Measurements from ENCODE around the gene RSPH6A.

Gene RSPH6A

GRCh38 chr19:45757695-45758094 lies 57.4 kb downstream of the RSPH6A start (continued):
- TF ChIP-seq ZNF394 (tag by site-specific recombination; IDR thresholded peaks at IDR 0.05; ENCODE audit: borderline replicate concordance) = no peak
- no peak for TF ChIP-seq ZNF26 (tag by site-specific recombination; IDR thresholded peaks at IDR 0.05)

DNA sequence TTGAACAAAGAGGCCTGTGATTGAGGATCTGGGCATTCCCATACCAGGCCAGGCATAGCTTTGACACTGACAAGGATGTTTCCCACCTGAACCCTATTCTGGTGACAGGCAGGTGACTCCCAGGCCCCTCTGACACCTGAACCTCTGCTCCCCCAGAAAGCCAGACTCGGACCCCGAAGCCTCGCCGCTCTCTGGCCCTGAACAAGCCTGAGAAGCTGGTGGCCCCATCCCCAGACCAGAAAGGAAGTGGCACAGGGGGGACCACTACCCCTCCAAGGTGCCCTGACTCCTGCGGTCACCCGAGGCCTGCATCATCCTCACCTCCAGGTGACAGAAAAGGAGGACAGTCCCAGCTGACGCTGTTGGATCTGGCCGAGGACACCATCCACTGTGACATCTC lies 60.8 kb downstream of the RSPH6A start:
- no peaks in the 10 kb centered on the region; a peak in 1 of 3 replicates for H3K36me3 ChIP-seq (ENCODE audit: control insufficient read depth in 2 of 2, insufficient read depth in 1 of 2, low read length in 2 of 2)
- no peak for TF ChIP-seq KLF1 (tag by site-specific recombination; IDR thresholded peaks at IDR 0.05)
- TF ChIP-seq ZNF302 (tag by site-specific recombination; IDR thresholded peaks at IDR 0.05; ENCODE audit: low read depth) = no peak
- TF ChIP-seq ZNF114 (tag by site-specific recombination; IDR thresholded peaks at IDR 0.05) = no peak
- TF ChIP-seq REST (tag by site-specific recombination; IDR thresholded peaks at IDR 0.05) = no peak
- TF ChIP-seq ZNF791 (tag by site-specific recombination; IDR thresholded peaks at IDR 0.05) = no peak
- TF ChIP-seq GLI4 (tag by site-specific recombination; IDR thresholded peaks at IDR 0.05) = no peak
- TF ChIP-seq ZNF184 (tag by site-specific recombination; IDR thresholded peaks at IDR 0.05) = no peak
- TF ChIP-seq ZNF223 (tag by site-specific recombination; IDR thresholded peaks at IDR 0.05) = no peak
- CTCF ChIA-PET = interaction anchor here (0.9 to 2.9 kb wide), 3 partner anchors 11 to 60 kb away, joined by 3 to 14 read pairs (median 3); no protein-coding TSS in a partner anchor
- H3K4me3 ChIP-seq (ENCODE audit: low read depth, low read length) = no peak overlapping the region
- H3K27ac ChIP-seq (ENCODE audit: extremely low read depth, low read depth, low read length) = 0 out of 2 replicates have a peak overlapping the region, but pooled peaks have one; percentile 24
- 0 out of 2 replicates have a peak, but pooled peaks cover 2% of the 10 kb centered on the region for H3K4me1 ChIP-seq (ENCODE audit: control insufficient read depth, insufficient read depth, low read length)
- POLR2A ChIA-PET = interaction anchor here (1.9 to 2.4 kb wide), 2 partner anchors 13 to 15 kb away, joined by 10 read pairs; partner anchors contain the start of gene SIX5
- no peaks in the 10 kb centered on the region for H3K9me3 ChIP-seq (ENCODE audit: control insufficient read depth, insufficient read depth, low read depth, low read length)

GRCh38 chr19:45753548-45753947 lies 61.6 kb downstream of the RSPH6A start:
- TF ChIP-seq, protein P1, sequence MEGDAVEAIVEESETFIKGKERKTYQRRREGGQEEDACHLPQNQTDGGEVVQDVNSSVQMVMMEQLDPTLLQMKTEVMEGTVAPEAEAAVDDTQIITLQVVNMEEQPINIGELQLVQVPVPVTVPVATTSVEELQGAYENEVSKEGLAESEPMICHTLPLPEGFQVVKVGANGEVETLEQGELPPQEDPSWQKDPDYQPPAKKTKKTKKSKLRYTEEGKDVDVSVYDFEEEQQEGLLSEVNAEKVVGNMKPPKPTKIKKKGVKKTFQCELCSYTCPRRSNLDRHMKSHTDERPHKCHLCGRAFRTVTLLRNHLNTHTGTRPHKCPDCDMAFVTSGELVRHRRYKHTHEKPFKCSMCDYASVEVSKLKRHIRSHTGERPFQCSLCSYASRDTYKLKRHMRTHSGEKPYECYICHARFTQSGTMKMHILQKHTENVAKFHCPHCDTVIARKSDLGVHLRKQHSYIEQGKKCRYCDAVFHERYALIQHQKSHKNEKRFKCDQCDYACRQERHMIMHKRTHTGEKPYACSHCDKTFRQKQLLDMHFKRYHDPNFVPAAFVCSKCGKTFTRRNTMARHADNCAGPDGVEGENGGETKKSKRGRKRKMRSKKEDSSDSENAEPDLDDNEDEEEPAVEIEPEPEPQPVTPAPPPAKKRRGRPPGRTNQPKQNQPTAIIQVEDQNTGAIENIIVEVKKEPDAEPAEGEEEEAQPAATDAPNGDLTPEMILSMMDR (tag by site-specific recombination; IDR thresholded peaks at IDR 0.05) = 0 out of 2 replicates have a peak, but pooled peaks have one; percentile 7
- TF ChIP-seq, protein P2, sequence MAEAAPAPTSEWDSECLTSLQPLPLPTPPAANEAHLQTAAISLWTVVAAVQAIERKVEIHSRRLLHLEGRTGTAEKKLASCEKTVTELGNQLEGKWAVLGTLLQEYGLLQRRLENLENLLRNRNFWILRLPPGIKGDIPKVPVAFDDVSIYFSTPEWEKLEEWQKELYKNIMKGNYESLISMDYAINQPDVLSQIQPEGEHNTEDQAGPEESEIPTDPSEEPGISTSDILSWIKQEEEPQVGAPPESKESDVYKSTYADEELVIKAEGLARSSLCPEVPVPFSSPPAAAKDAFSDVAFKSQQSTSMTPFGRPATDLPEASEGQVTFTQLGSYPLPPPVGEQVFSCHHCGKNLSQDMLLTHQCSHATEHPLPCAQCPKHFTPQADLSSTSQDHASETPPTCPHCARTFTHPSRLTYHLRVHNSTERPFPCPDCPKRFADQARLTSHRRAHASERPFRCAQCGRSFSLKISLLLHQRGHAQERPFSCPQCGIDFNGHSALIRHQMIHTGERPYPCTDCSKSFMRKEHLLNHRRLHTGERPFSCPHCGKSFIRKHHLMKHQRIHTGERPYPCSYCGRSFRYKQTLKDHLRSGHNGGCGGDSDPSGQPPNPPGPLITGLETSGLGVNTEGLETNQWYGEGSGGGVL (tag by site-specific recombination; IDR thresholded peaks at IDR 0.05) = peak; percentile 62; the same call in 1 of the 2 replicates
- TF ChIP-seq ZNF521 (tag by site-specific recombination; IDR thresholded peaks at IDR 0.05) = no peak
- CTCF ChIA-PET = interaction anchor here (0.6 to 2.9 kb wide), 4 partner anchors 10 to 63 kb away, joined by 3 to 14 read pairs (median 4); partner anchors contain the start of gene SIX5
- POLR2A ChIA-PET = interaction anchor here (0.6 to 2.4 kb wide), 3 partner anchors 13 to 42 kb away, joined by 3 to 10 read pairs (median 10); partner anchors contain the start of gene SIX5
- no peaks in the 10 kb centered on the region; a peak in 1 of 3 replicates for H3K36me3 ChIP-seq (ENCODE audit: control insufficient read depth in 2 of 2, insufficient read depth in 1 of 2, low read length in 2 of 2)
- no peak overlapping the region for H3K27ac ChIP-seq (ENCODE audit: extremely low read depth, low read depth, low read length)
- H3K4me3 ChIP-seq (ENCODE audit: low read depth, low read length) = no peak overlapping the region
- no peaks in the 10 kb centered on the region for H3K9me3 ChIP-seq (ENCODE audit: control insufficient read depth, insufficient read depth, low read depth, low read length)
- 0 out of 2 replicates have a peak, but pooled peaks cover 2% of the 10 kb centered on the region for H3K4me1 ChIP-seq (ENCODE audit: control insufficient read depth, insufficient read depth, low read length)

Measured in HEK293 (cell line).